ENCODE measurements around the gene STPG3. TPM values are rescaled to one million over a fixed set of nuclear protein-coding genes. Genes with fewer than 3 reads are reported as not detected.

Gene STPG3
- total and polyA plus RNA-seq, 9 of the 15 experiments (the other 6 are each of a cell fraction or from before 2014, with no cell fraction given), result not detected

GRCh38 chr9:137218754-137219271 lies 32.3 kb upstream of the STPG3 start (continued):
- no peak for TF ChIP-seq RERE (CRISPR knock-in tag; IDR thresholded peaks at IDR 0.05; ENCODE audit: borderline replicate concordance)
- TF ChIP-seq L3MBTL2 (IDR thresholded peaks at IDR 0.05), result no peak
- no peak for TF ChIP-seq ZNF780A (CRISPR knock-in tag; IDR thresholded peaks at IDR 0.05)
- TF ChIP-seq MXD1 (CRISPR knock-in tag; IDR thresholded peaks at IDR 0.05; ENCODE audit: borderline replicate concordance, poor library complexity, severe bottlenecking), result no peak
- TF ChIP-seq ZNF699 (CRISPR knock-in tag; IDR thresholded peaks at IDR 0.05; ENCODE audit: insufficient replicate concordance), result no peak
- peak; percentile 86 for TF ChIP-seq TAF9B (IDR thresholded peaks at IDR 0.05; ENCODE audit: partially characterized antibody)
- TF ChIP-seq PTBP1 (IDR thresholded peaks at IDR 0.05; ENCODE audit: low read depth, low read length), result no peak
- no peak for TF ChIP-seq ZNF212 (CRISPR knock-in tag; IDR thresholded peaks at IDR 0.05)
- TF ChIP-seq NUFIP1 (IDR thresholded peaks at IDR 0.05; ENCODE audit: partially characterized antibody), result no peak
- peak; percentile 22 for TF ChIP-seq TBP (optimal IDR thresholded peaks at IDR 0.05; ENCODE audit: low read depth, low read length)
- TF ChIP-seq KDM4B (IDR thresholded peaks at IDR 0.05; ENCODE audit: borderline replicate concordance in 2 of 2, low read depth in 1 of 2), result peak in 1 of 2 experiments; percentile 72; a peak in 1 of 4 replicates
- TF ChIP-seq PHF21A (IDR thresholded peaks at IDR 0.05; ENCODE audit: borderline replicate concordance, low read depth), result no peak
- TF ChIP-seq SNIP1 (IDR thresholded peaks at IDR 0.05; ENCODE audit: low read depth), result no peak
- TF ChIP-seq THAP12 (CRISPR knock-in tag; IDR thresholded peaks at IDR 0.05), result 0 out of 2 replicates have a peak, but pooled peaks have one; percentile 18
- TF ChIP-seq GATAD2A (IDR thresholded peaks at IDR 0.05), result peak; percentile 76; the same call in 1 of the 2 replicates
- peak in 1 of 2 experiments; percentile 72; a peak in 2 of 4 replicates for TF ChIP-seq UBTF (IDR thresholded peaks at IDR 0.05; ENCODE audit: borderline replicate concordance in 1 of 2, low read depth in 2 of 2, low read length in 2 of 2)
- TF ChIP-seq ZNF12 (CRISPR knock-in tag; IDR thresholded peaks at IDR 0.05), result no peak
